ENCODE results near the gene ORC4. TPM values are rescaled to one million over a fixed set of nuclear protein-coding genes. Genes with fewer than 3 reads are reported as not detected.

The ORC4 gene
- total RNA-seq (109 TPM), polyA plus RNA-seq (16.0 TPM)

GRCh38 chr2:148020111-148021058, at the start of gene ORC4:
Gene ORC4 (minus strand): TSS chr2:148020737. CDS start chr2:147975958, 44,779 bp downstream.
- H3K4me1 ChIP-seq (ENCODE audit: insufficient read depth), result no peaks in the 10 kb centered on the region
- peak within 1 kb of the TSS; percentile 93 for H3K27ac ChIP-seq (ENCODE audit: low read depth)
- peak; percentile 100 for DNase-seq (ENCODE audit: extremely low spot score)
- H3K36me3 ChIP-seq (ENCODE audit: insufficient read depth), result no peaks in the 10 kb centered on the region
- peak within 1 kb of the TSS; percentile 60 for H3K4me3 ChIP-seq (ENCODE audit: low read depth, low read length)
- under 1% methylated on average over 52 of the region's 52 CpGs for WGBS

GRCh38 chr2:148067801-148068200, 47.3 kb upstream of the ORC4 start:
- Histone ChIP-seq H3K4me3 (ENCODE audit: low read depth, low read length) (no peak overlapping the region), H3K36me3 (ENCODE audit: insufficient read depth) (no peaks in the 10 kb centered on the region)
- 100% methylated on average over 1 of the region's 1 CpG for WGBS

GRCh38 chr2:148065936-148066335, 45.4 kb upstream of the ORC4 start:
- WGBS, result 92% methylated on average over 6 of the region's 6 CpGs
- DNase-seq (ENCODE audit: extremely low spot score), result no peak
- Histone ChIP-seq H3K4me3 (ENCODE audit: low read depth, low read length) (no peak overlapping the region), H3K4me1 (ENCODE audit: insufficient read depth) (no peaks in the 10 kb centered on the region), H3K27ac (ENCODE audit: low read depth) (no peak overlapping the region), H3K36me3 (ENCODE audit: insufficient read depth) (no peaks in the 10 kb centered on the region)

More at GRCh38 chr2:148067801-148068200, 47.3 kb upstream of the ORC4 start:
- no peak overlapping the region for H3K27ac ChIP-seq (ENCODE audit: low read depth)
- DNase-seq (ENCODE audit: extremely low spot score), result no peak
- no peaks in the 10 kb centered on the region for H3K4me1 ChIP-seq (ENCODE audit: insufficient read depth)

GRCh38 chr2:148063633-148064032, 43.1 kb upstream of the ORC4 start:
- no peak for DNase-seq (ENCODE audit: extremely low spot score)
- no peaks in the 10 kb centered on the region for H3K4me1 ChIP-seq (ENCODE audit: insufficient read depth)
- WGBS, result 76% methylated on average over 2 of the region's 2 CpGs
- H3K36me3 ChIP-seq (ENCODE audit: insufficient read depth), result no peaks in the 10 kb centered on the region
- no peak overlapping the region for H3K4me3 ChIP-seq (ENCODE audit: low read depth, low read length)
- no peak overlapping the region for H3K27ac ChIP-seq (ENCODE audit: low read depth)

GRCh38 chr2:148058641-148059040, 38.1 kb upstream of the ORC4 start:
- no peaks in the 10 kb centered on the region for H3K36me3 ChIP-seq (ENCODE audit: insufficient read depth)
- H3K4me3 ChIP-seq (ENCODE audit: low read depth, low read length), result no peak overlapping the region
- WGBS, result 61% methylated on average over 1 of the region's 1 CpG
- no peak for DNase-seq (ENCODE audit: extremely low spot score)
- H3K27ac ChIP-seq (ENCODE audit: low read depth), result no peak overlapping the region
- no peaks in the 10 kb centered on the region for H3K4me1 ChIP-seq (ENCODE audit: insufficient read depth)

- Histone ChIP-seq H3K4me3 (ENCODE audit: low read depth, low read length) (no peak overlapping the region), H3K36me3 (ENCODE audit: insufficient read depth) (no peaks in the 10 kb centered on the region), H3K4me1 (ENCODE audit: insufficient read depth) (no peaks in the 10 kb centered on the region), H3K27ac (ENCODE audit: low read depth) (no peak overlapping the region)
- 96% methylated on average over 3 of the region's 3 CpGs for WGBS
- no peak for DNase-seq (ENCODE audit: extremely low spot score)
Observed at GRCh38 chr2:148052687-148053086, 32.1 kb upstream of the ORC4 start.

- no peak for DNase-seq (ENCODE audit: extremely low spot score)
- no peaks in the 10 kb centered on the region for H3K4me1 ChIP-seq (ENCODE audit: insufficient read depth)
- H3K4me3 ChIP-seq (ENCODE audit: low read depth, low read length), result no peak overlapping the region
- no peaks in the 10 kb centered on the region for H3K36me3 ChIP-seq (ENCODE audit: insufficient read depth)
- H3K27ac ChIP-seq (ENCODE audit: low read depth), result no peak overlapping the region
Observed at GRCh38 chr2:148049284-148049683, 28.7 kb upstream of the ORC4 start.

- no peak for DNase-seq (ENCODE audit: extremely low spot score)
- no peak overlapping the region for H3K27ac ChIP-seq (ENCODE audit: low read depth)
- H3K36me3 ChIP-seq (ENCODE audit: insufficient read depth), result no peaks in the 10 kb centered on the region
- no peaks in the 10 kb centered on the region for H3K4me1 ChIP-seq (ENCODE audit: insufficient read depth)
- WGBS, result 90% methylated on average over 1 of the region's 1 CpG
- no peak overlapping the region for H3K4me3 ChIP-seq (ENCODE audit: low read depth, low read length)
Observed at GRCh38 chr2:148048475-148049221, 28.1 kb upstream of the ORC4 start.

GRCh38 chr2:148046802-148047201, 26.3 kb upstream of the ORC4 start:
- 86% methylated on average over 1 of the region's 1 CpG for WGBS
- Histone ChIP-seq H3K36me3 (ENCODE audit: insufficient read depth) (no peaks in the 10 kb centered on the region), H3K4me3 (ENCODE audit: low read depth, low read length) (no peak overlapping the region), H3K27ac (ENCODE audit: low read depth) (no peak overlapping the region), H3K4me1 (ENCODE audit: insufficient read depth) (no peaks in the 10 kb centered on the region)
- no peak for DNase-seq (ENCODE audit: extremely low spot score)

GRCh38 chr2:148044322-148044721, 23.8 kb upstream of the ORC4 start:
- Histone ChIP-seq H3K27ac (ENCODE audit: low read depth) (no peak overlapping the region), H3K4me1 (ENCODE audit: insufficient read depth) (no peaks in the 10 kb centered on the region), H3K36me3 (ENCODE audit: insufficient read depth) (no peaks in the 10 kb centered on the region), H3K4me3 (ENCODE audit: low read depth, low read length) (no peak overlapping the region)
- 94% methylated on average over 2 of the region's 2 CpGs for WGBS
- no peak for DNase-seq (ENCODE audit: extremely low spot score)

GRCh38 chr2:148042219-148042618, 21.7 kb upstream of the ORC4 start:
- WGBS, result 92% methylated on average over 2 of the region's 2 CpGs
- H3K36me3 ChIP-seq (ENCODE audit: insufficient read depth), result no peaks in the 10 kb centered on the region
- no peak overlapping the region for H3K4me3 ChIP-seq (ENCODE audit: low read depth, low read length)
- H3K27ac ChIP-seq (ENCODE audit: low read depth), result no peak overlapping the region
- DNase-seq (ENCODE audit: extremely low spot score), result no peak
- H3K4me1 ChIP-seq (ENCODE audit: insufficient read depth), result no peaks in the 10 kb centered on the region

GRCh38 chr2:148039783-148040182, 19.2 kb upstream of the ORC4 start:
- no peaks in the 10 kb centered on the region for H3K36me3 ChIP-seq (ENCODE audit: insufficient read depth)
- H3K4me1 ChIP-seq (ENCODE audit: insufficient read depth), result no peaks in the 10 kb centered on the region
- 97% methylated on average over 1 of the region's 1 CpG for WGBS
- H3K27ac ChIP-seq (ENCODE audit: low read depth), result no peak overlapping the region
- no peak overlapping the region for H3K4me3 ChIP-seq (ENCODE audit: low read depth, low read length)
- no peak for DNase-seq (ENCODE audit: extremely low spot score)

- 59% methylated on average over 4 of the region's 4 CpGs for WGBS
- no peak for DNase-seq (ENCODE audit: extremely low spot score)
- H3K27ac ChIP-seq (ENCODE audit: low read depth), result peak overlapping the region; percentile 10
- no peaks in the 10 kb centered on the region for H3K4me1 ChIP-seq (ENCODE audit: insufficient read depth)
- H3K36me3 ChIP-seq (ENCODE audit: insufficient read depth), result no peaks in the 10 kb centered on the region
- no peak overlapping the region for H3K4me3 ChIP-seq (ENCODE audit: low read depth, low read length)
Observed at GRCh38 chr2:148032215-148032614, 11.7 kb upstream of the ORC4 start.

- Histone ChIP-seq H3K27ac (ENCODE audit: low read depth) (no peak overlapping the region), H3K4me3 (ENCODE audit: low read depth, low read length) (no peak overlapping the region), H3K36me3 (ENCODE audit: insufficient read depth) (no peaks in the 10 kb centered on the region), H3K4me1 (ENCODE audit: insufficient read depth) (no peaks in the 10 kb centered on the region)
- no peak for DNase-seq (ENCODE audit: extremely low spot score)
Observed at GRCh38 chr2:148031152-148031551, 10.6 kb upstream of the ORC4 start.
